HCT116 (cell line): ENCODE results near the gene GAB2.

ENCODE experiments used
- JUND ChIP-seq: IDR thresholded peaks from 2 replicates; pipeline ENCODE4 v1.6.1; 2012
- MAX ChIP-seq: IDR thresholded peaks from 2 replicates; pipeline ENCODE4 v1.6.1; 2012
- POLR2A ChIP-seq: IDR thresholded peaks from 2 replicates; pipeline ENCODE4 v1.7.0; 2011; ENCODE audit warnings: borderline replicate concordance; ENCODE audit not compliant: insufficient read depth, insufficient read length; ENCODE audit errors: extremely low read depth
- POLR2AphosphoS5 ChIP-seq: IDR thresholded peaks from 2 replicates; pipeline ENCODE4 v1.6.1; 2011; ENCODE audit warnings: mild to moderate bottlenecking, low read depth, low read length, moderate library complexity
- SP1 ChIP-seq: IDR thresholded peaks from 2 replicates; pipeline ENCODE4 v1.6.1; 2012; ENCODE audit warnings: low read depth
- ZFX ChIP-seq: fragments of 450-650 bp; IDR thresholded peaks from 2 replicates; pipeline ENCODE4 v1.6.1; 2017
- ZNF274 ChIP-seq: fragments of 200-500 bp; sonication (Bioruptor generic); IDR thresholded peaks from 2 replicates; pipeline ENCODE4 v1.6.1; 2014; ENCODE audit warnings: mild to moderate bottlenecking, low read depth, low read length, inconsistent platforms
- TF ChIP-seq, protein P1 (sequence below), 3 experiments: fragments of 200-600 bp in 1 of 3; sonication (generic) in 1 of 3; IDR thresholded peaks in 2 of 3; conservative IDR thresholded peaks in 1 of 3; 2 replicates each; pipeline ENCODE4 v1.5.1; 2012 to 2017; ENCODE audit warnings: low read depth in 2 of 3, low read length in 2 of 3, antibody characterized with exemption in 1 of 3, borderline replicate concordance in 1 of 3, control low read depth in 1 of 3, mild to moderate bottlenecking in 1 of 3, mixed read lengths in 1 of 3, mixed run types in 1 of 3, moderate library complexity in 1 of 3; ENCODE audit not compliant: insufficient read depth in 1 of 3
- TF ChIP-seq, protein P2 (sequence below): IDR thresholded peaks from 2 replicates; pipeline ENCODE4 v1.6.1; 2012

- TF ChIP-seq, protein P1, sequence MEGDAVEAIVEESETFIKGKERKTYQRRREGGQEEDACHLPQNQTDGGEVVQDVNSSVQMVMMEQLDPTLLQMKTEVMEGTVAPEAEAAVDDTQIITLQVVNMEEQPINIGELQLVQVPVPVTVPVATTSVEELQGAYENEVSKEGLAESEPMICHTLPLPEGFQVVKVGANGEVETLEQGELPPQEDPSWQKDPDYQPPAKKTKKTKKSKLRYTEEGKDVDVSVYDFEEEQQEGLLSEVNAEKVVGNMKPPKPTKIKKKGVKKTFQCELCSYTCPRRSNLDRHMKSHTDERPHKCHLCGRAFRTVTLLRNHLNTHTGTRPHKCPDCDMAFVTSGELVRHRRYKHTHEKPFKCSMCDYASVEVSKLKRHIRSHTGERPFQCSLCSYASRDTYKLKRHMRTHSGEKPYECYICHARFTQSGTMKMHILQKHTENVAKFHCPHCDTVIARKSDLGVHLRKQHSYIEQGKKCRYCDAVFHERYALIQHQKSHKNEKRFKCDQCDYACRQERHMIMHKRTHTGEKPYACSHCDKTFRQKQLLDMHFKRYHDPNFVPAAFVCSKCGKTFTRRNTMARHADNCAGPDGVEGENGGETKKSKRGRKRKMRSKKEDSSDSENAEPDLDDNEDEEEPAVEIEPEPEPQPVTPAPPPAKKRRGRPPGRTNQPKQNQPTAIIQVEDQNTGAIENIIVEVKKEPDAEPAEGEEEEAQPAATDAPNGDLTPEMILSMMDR (IDR thresholded peaks at IDR 0.05 in 2 of 3, conservative IDR thresholded peaks at IDR 0.05 in 1 of 3; ENCODE audit: borderline replicate concordance in 1 of 3, insufficient read depth in 1 of 3, low read depth in 2 of 3, low read length in 2 of 3), result no peak
- TF ChIP-seq POLR2A (no peak), ZFX (no peak), SP1 (no peak), MAX (no peak), POLR2AphosphoS5 (no peak), JUND (no peak), ZNF274 (no peak)
- TF ChIP-seq, protein P2, sequence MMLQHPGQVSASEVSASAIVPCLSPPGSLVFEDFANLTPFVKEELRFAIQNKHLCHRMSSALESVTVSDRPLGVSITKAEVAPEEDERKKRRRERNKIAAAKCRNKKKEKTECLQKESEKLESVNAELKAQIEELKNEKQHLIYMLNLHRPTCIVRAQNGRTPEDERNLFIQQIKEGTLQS, result no peak
Measured at GRCh38 chr11:78426845-78427244, 9.2 kb upstream of the GAB2 start.
